Stimulated activated CD8-positive, alpha-beta memory T cell treated with anti-CD3 and anti-CD28 coated beads, Interleukin-7, amount 100 ng/mL, for 48 hours (primary cell): ENCODE data around the gene MVB12B.

Experiments
- DNase-seq, 2 donors: peaks; one replicate each; pipeline ENCODE4 v3.0.0-alpha.2; 2020; ENCODE audit warnings: low read depth in 1 of 2; ENCODE audit errors: extremely low read depth in 1 of 2

Gene MVB12B

DNA sequence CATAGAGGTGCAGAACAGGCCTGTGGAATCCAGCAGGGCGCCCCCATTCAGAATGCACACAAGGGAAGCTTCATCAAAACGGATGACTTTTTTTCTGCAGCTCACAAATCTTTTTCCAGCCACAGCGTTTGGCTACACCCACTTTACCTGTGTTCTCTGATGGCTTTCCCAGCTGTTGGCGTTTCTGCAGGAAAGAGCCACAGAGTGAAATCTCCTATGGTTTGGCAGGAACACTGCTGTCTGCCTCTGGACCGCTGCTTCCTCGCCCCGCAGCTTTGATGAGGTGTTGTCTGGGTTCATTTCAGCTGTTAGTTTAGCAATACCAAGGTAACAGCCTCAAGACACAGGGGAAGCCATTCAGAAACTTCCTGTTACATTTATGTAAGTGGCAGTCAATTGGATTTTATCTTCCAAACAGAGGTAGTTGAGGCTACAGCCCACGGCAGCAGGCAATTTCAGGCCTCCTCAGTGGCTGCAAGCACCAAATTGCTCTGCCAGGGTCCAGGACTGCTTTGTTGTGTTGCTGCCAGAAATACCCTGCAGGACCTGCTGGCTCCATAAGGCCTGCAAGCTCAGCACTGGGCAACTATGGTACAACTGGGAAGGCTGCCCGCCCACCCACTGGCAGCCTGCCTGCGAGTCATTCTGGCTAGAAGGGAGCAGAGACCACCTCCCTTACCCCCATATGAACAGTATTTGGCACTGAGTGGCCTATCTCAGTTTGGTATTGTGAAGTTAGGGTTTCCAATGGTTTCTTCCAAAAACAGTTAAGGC is 96.7 kb downstream of the MVB12B start:
- no peak for DNase-seq

DNA sequence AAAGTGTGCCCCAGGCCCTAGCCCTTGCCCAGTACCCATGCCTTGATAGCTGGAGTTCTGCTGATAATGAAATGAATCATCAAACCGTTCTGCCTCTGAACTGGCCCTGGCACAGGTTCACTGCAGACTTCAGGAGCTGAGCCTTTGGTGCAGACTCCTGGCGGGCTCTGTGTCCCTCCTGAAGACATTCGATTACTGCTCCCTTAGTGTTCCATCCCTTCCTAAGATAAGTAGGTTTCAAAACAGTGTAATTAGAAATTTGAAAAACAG is 97.2 kb downstream of the MVB12B start:
- DNase-seq = no peak

DNA sequence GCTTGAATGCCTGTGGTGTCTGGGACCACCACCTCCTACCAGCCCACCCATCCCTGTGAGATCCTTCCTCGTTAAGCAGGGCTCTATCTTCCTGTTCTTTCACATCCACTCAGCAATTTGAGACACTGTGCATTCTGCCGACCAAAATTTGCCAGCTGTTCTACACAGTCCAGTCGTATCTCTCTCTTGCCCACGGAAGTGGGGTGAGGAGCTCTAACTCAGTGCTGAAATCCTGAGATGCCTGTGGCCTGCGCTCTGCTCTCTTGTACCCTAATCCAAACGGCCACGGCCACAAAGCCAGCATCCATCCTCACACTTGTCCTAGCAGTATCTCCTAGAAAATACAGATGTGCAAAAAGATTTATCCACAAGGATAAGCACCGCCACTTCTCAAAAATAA is 97.9 kb downstream of the MVB12B start:
- DNase-seq = no peak

DNA sequence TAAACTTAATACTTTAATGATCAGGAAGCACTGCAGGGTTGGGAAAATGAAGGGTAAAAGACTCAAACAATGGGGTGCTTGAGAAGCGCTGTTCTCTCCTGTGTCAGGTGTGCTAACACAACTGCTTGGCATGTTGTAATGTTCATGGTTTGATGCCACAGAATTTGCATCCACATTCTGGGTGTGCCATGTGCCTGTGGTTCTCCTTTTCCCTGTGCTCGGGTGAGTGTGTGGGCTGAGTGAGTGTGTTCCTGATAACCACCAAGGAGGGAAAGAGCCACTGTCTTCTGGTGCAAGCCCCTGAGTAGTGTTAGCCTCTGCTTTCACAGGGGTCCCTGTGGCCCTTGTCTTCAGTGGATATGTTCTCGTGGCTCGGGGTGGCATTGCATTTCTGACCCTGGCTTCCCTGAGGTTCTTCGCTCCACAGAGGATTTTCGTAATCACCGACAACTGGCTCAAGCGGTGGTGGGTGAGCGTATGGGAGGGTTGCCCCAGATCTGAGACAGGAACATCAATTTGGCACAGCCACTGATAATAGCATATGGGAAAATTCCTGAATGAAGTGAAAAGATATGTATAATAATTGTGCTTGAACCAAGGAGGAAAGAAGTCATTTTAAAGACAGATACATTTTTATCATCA is 102.0 kb downstream of the MVB12B start:
- DNase-seq = no peak

DNA sequence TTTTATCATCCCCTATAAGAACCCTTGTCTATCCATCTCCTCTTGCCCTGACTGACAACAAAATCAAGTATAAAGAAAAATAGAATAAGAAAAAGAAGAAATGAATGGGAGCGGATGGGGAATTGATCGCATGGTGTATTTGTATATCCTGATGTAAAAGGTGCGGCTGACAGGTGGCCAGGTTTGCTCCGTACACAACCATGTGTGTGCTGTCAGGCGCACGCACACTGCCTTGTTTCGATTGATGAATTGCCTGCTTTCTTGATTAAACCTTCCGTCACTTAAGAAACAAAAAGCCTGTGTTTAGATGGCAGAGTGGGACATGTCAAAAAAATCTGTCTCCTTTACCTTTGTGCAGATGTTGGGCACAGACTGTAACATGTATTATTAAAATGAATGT is 102.6 kb downstream of the MVB12B start:
- DNase-seq = no peak

DNA sequence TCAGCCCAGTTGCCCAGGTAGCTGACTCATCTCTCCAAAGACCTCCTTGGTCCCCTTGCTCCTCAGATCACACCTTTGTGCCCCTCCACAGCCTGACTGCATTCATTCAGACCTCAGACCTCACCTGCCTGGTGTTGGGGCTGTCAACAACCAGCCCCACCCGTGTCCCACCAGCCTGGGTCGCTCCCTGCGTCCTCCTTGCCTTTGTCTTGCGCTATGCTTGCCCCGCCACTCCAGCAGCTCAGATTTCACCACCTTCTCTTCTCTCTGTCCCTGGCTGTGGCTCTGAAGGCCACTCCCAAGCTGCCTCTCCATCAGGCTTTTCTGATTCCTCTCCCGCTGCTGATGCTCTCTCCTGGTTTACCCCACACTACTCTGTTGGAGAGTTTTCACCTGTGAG is 103.5 kb downstream of the MVB12B start:
- no peak for DNase-seq

DNA sequence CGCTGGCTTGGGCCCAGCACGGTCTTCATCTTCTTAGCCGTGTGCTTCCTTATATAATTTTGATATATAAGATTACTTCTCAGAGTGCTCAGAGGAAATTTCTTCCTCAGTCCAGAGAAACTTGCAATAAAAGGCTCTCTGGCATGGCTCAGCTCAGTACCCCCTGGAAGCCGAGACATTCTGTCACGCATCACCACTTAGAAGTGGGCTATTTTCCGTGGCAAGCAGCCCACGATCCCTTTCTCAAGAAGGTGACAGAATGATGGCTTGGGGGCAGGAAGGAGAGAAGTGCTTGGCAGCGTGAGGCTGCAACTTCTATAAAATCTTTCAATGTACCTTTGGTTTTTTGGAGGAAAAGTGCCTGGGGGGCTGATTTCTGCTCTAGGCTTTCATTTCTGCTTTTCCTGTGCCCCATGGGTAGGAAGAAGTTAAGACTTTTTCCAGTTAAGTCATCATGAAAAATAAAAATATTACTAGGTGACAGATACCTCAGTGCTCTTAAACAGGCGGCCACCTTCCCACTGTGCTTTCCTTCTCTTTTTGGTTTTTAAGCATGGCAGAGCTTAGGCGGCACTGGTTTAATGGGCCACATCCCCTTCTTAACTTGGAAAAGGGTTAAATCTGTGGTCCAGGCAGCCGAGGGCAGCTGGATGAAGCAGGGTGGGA is 104.6 kb downstream of the MVB12B start:
- no peak for DNase-seq

DNA sequence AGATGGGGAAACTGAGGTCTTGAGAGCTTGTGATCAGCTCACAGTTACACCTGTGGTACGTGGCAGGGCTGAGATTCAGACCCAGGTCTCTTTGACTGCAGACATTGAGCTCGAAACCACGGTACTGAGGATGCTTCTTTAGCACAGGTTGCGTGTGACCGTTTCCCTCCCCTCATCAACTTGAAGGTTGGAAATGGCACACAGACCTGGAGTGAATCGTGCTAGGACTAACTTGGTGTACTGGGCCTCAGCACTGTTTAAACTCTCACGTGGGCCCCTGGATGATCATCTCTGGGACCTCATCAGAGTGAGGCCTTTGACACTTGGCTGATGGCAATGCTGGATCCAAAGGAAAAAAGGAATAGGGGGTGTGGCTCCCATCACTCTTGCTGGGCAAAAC is 106.0 kb downstream of the MVB12B start:
- DNase-seq = no peak

DNA sequence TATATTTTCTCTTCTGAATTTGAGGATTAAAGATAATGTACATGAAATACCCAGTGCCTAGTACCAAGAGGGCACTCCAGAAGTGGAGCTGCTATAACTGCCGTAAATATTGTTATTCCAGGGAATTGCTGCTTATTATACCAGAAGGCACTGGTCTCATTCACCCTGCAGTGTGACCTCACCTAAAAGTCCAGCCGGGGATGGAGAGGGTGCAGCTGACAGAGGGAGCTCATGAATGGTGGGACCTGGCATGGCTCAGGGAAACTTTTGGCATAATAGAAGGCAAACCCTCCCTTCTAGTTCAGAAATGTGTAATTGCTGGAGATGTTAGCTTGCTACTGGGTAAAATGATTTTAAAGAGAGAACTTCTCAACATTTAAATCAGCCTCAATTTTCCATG is 108.5 kb downstream of the MVB12B start:
- no peak for DNase-seq

DNA sequence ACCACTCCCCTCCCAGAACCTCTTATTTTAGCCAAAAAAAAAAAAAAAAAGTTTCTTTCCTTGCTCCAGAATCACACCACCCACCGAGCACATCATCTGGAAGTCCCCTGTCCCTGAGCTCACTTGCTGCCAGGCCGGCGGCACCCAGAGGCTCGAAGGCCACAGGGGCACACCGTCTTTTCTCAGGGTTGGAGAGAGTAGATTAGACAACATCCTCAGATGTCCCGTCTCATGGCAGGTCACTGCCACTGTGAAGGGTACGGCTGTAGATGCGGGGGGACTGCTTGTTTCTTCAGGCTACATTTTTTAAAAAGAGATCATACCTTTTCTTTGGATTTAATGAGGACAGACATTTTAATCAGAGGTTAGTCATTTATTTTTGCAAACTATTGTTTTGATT is 109.0 kb downstream of the MVB12B start:
- DNase-seq = no peak

DNA sequence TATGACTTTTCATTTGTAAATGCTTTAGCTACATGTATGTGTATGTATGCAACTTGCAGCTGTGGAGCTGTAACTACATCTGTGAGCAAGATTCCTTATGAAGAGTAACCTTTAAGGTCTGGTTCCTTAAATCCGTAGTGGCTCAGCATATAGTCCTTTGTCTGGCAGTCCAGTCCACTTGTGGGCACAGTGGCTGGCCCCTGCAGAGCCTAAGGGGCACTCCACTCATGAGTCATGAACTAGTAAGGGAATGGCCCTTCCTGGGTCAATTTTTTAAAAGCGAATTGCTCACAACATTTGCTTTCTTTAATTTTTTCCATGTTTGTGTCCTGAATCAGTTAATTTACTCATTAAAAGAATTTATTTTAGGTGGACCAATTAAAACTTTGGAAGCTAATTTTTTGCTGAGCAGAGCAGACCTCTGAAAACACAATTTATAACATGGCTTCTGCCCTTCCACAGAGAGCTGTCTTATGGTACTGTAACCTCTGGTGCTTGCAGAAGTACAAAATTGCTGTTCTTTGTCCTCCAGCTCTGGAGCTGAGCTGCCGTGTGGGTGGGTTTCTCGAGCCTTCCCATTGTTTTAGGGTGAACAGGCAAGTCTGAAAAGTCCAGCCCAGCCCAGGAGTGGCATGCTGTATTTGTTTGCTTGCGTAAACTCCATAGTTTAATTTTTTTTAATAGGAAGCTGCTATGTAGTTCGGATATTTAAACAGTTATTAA is 110.1 kb downstream of the MVB12B start:
- DNase-seq = no peak

DNA sequence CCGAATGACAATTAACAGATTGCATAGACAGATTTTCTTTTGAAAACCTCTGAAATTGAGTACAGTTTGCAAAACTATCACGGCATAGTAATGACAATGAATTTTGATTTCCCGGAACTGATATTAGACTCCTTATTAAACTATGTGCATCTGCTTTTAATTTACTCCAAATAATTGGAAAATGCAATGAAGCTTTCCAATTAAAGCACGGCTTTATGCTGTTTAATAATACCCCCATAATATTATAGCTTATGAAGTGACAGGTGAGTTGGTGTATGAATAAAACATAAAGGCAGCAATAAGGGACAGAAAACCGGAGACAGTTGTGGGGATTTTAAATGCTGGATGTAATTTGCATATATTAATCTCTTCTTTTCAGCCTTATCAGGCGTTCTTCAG is 110.6 kb downstream of the MVB12B start:
- no peak for DNase-seq

DNA sequence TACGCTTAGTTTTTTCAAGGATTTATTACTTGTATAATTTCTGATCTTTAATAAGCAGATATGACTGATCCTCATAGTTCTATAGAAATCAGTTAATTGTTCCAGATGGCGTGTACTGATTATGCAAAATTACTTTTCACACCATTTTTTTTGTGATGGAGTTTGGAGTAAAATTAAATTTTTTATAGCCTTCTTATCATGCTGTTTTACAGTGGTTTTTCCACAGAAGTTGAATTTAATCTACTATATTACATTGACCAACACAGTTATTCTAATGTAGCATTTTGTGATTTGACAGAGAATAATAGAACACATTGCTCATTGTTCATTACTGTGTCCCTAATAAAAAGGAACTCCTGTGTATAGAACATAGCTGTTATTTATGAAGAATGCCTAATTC is 111.1 kb downstream of the MVB12B start:
- DNase-seq = no peak

DNA sequence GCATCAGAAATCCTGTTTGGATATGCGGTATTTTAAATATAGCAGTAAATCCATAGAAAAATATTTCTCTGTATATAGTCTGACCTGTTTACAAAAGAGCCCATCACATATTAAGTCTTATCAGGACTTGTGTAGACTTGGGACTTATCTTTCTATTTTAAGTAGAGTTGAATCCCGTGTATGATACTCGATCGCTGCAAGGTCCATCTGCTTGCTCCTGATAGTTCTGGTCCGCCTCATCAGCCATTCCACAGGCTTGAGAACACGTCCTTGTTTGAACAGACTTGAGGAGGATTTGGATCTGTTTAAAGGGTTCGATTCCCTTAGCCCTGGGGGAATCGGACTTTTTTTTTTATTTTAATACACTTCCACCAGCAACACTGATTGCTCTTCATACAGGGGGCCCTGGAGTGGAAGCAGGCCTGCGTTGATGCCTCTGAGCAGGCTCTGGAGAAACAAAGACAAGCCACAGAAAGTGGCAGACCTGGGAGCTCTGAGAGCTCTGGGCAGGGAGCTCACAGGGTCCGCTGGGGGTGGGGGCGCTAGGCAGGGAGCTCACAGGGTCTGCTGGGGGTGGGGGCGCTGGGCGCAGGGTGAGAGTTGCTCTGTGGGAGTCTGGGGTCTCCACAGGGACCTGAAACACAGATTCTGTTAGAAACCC is 112.2 kb downstream of the MVB12B start:
- DNase-seq = no peak

DNA sequence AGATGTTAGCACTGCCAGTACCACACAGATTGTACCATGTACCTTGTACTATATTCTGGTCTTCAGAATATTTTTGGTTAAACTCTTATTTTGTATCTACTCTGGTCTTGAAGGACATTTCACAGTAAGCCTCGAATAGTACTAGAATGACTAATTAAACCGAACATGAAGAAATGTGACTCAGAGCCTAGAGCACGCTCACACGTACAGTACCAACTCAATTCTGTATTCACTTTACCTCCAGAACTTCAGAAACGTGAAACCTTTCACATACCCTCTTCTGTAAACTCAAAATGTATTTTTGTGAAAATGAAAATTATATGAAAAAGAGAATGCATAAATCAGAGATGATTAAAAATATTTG is 112.8 kb downstream of the MVB12B start:
- DNase-seq = no peak

DNA sequence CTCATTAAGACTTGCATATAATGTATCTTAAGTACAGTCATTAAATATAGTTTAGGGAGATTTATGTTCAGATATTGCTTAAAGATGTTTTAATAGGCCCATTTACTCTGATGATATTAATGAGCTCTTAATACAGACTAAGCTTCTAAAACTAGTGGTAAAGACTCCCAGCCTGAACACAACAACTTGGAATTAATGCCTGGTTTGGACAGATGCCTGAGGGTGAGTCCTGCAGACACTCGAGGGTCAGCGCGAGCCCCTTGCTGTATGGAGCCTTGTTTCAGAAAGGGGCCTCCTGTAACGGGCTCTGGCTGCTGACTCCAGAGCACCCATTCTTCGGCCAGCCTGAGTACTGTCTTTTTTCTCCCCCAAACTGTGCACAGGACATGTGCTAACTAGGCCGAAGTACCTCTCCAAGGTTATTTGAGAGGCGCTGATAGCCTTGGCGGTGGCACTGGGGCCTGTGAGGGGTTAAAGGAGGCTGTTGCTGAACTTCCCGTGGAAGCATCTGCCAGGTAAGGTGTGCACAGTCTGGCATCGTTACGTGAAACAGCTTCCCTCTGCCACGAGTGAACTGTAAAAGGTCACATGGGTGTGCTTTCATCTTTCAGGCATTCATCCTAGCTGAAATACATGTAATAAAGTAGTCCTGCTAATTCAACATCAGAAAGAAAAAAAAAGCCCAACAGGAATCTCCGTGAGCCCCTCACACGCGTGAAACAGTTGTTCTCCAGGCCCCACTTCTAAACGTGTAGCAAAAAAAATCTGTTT is 113.4 kb downstream of the MVB12B start:
- no peak for DNase-seq

DNA sequence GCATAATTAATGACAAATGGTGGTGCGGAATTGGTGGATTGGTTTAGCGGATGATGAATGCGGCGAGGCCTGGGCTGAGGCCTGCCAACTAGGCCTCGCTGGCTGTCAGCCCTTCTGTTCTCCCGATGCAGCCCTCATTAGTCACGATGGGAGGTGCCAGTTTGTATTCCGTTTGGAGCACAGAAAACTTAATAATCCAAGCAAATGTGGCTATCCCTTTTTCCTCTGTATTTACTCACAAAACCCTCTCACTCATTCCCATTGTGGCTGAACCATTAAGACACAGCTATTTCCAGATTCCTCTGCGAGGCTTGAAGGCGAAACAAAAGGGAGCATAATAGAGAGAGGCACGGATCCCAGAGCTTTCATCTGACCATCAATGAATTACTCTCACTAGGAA is 114.3 kb downstream of the MVB12B start:
- no peak for DNase-seq

DNA sequence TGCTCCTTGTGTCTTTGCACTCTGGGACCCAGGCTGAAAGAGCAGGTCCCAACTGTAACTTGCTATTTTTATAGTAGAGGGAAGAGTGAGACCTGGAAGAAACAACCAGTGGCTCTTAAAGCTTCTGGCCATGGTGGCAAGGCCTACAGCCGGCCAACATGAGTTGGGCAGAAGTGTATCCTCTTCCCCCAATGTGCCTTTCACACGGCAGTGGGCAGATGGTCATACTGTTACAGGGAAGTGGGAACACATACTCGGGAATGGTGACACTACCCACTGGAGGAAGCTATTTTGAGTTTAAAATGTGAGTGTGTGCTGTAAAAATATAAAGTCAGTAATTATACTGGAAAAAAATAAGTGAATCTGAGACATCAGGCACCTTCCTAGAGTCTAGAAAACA is 116.0 kb downstream of the MVB12B start:
- DNase-seq = no peak

DNA sequence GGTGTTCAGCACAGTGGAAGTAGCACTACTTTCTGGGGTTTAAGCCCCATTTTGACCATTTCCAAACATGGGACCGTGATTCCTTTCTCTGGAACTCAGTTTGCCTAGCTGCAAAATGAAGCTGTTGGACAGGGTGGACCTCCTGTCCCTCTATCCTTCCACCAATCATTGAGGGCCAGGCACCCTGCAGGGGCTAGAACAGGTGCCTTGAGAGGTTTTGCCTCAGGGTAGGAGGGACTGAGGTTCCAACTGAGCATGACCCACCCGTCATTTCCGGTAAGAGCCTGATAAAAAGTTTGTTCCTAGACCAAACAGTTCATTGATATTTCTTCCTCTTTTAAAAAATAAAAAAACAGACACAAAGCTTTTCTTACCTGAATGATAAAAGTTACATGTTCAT is 116.5 kb downstream of the MVB12B start:
- DNase-seq = no peak

DNA sequence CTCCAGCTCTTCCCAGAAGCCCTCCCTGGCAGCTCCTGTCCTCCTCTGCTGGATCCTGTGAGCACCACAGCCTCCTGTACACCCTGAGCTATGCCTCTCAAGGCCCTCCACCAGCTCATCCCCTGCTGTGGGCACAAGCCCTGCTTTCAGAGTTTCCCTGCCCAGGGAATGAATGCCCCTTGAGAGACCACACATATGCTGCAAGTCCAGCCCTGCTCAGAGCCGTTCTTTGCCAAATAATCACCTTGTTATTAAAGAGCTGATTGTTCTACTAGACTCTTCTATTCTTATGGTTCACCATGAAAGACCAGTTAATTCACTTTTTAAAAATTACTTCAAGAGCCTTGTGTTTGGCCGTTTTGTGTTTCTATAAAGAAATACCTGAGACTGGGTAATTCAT is 121.5 kb downstream of the MVB12B start:
- DNase-seq = no peak
